HL-60 (cell line): ENCODE data around the gene KRT85.

Source experiments
- GABPA ChIP-seq: IDR thresholded peaks from 2 replicates; pipeline ENCODE4 v1.6.1; 2012; ENCODE audit warnings: low read depth
- POLR2AphosphoS5 ChIP-seq: IDR thresholded peaks from 2 replicates; pipeline ENCODE4 v1.6.1; 2012; ENCODE audit warnings: low read depth
- REST ChIP-seq: IDR thresholded peaks from 2 replicates; pipeline ENCODE4 v1.6.1; 2012; ENCODE audit warnings: low read depth; ENCODE audit not compliant: insufficient replicate concordance
- TF ChIP-seq, protein P1 (sequence below): IDR thresholded peaks from one replicate; pipeline ENCODE4 v1.5.1; 2011; ENCODE audit warnings: low read length, control low read depth, inconsistent platforms; ENCODE audit not compliant: insufficient read depth

DNA sequence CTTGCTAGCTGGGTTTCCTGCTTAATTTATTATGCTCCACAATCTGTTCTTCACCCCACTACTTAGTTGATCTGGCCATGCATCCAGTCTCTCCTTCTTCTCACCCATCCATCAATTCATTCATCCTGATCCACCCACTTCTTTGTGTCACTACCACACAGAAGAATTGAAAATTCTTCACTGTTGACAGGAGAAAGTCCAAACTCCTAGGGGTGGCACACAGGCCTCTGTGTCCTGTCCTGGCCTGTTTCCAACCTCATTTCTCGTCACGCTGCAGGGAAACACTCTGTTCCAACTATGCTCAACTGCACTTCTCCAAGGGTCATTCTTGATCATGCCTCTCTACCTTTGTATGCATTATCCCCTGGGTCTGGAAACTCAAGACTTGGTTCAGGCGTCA is 35.4 kb downstream of the KRT85 start:
- TF ChIP-seq, protein P1, sequence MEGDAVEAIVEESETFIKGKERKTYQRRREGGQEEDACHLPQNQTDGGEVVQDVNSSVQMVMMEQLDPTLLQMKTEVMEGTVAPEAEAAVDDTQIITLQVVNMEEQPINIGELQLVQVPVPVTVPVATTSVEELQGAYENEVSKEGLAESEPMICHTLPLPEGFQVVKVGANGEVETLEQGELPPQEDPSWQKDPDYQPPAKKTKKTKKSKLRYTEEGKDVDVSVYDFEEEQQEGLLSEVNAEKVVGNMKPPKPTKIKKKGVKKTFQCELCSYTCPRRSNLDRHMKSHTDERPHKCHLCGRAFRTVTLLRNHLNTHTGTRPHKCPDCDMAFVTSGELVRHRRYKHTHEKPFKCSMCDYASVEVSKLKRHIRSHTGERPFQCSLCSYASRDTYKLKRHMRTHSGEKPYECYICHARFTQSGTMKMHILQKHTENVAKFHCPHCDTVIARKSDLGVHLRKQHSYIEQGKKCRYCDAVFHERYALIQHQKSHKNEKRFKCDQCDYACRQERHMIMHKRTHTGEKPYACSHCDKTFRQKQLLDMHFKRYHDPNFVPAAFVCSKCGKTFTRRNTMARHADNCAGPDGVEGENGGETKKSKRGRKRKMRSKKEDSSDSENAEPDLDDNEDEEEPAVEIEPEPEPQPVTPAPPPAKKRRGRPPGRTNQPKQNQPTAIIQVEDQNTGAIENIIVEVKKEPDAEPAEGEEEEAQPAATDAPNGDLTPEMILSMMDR, result no peak
- TF ChIP-seq POLR2AphosphoS5 (no peak), REST (no peak), GABPA (no peak)
